Left ventricle myocardium inferior (tissue), 1 donor: ENCODE results near the gene PLTP. TPM values are rescaled to one million over a fixed set of nuclear protein-coding genes. Genes with fewer than 3 reads are reported as not detected.

Experiments used
- DNase-seq: peaks from one replicate; pipeline ENCODE4 v3.0.0-alpha.2; 2020
- H3K27ac ChIP-seq: fragments of 200-600 bp; replicated peaks from 2 replicates; pipeline ENCODE4 v1.8.0; 2021
- H3K27me3 ChIP-seq: fragments of 200-600 bp; 2 replicates; pipeline ENCODE4 v1.8.0; 2021; ENCODE audit warnings: low read depth
- H3K36me3 ChIP-seq: fragments of 200-600 bp; 2 replicates; pipeline ENCODE4 v1.8.0; 2021
- H3K4me1 ChIP-seq: fragments of 200-600 bp; 2 replicates; pipeline ENCODE4 v1.8.0; 2021
- H3K4me3 ChIP-seq: fragments of 200-600 bp; 2 replicates; pipeline ENCODE4 v1.8.0; 2021; ENCODE audit warnings: mild to moderate bottlenecking, moderate library complexity
- H3K9me3 ChIP-seq: fragments of 200-600 bp; replicated peaks from 2 replicates; pipeline ENCODE4 v1.8.0; 2021
- CTCF ChIP-seq: fragments of 200-600 bp; IDR thresholded peaks from 2 replicates; pipeline ENCODE4 v1.8.0; 2021; ENCODE audit warnings: antibody characterized with exemption, mild to moderate bottlenecking, borderline replicate concordance
- intact Hi-C: fragments of 100-400 bp; cut with micrococcal nuclease; formaldehyde crosslinking; loops from one replicate; pipeline ENCODE4 v1.11.0; 2022
- total RNA-seq: library from RNA; stranded (reverse); fragmentation: NEBNext Ultra II Directional; extraction: Animal tissue kit (Norgen Biotek cat#: 25700); gene quantifications from one replicate; pipeline ENCODE4 v1.2.1, GENCODE V29; 2021
- donor health status: DM: no; HTN: yes; CAD: no; lungs with severe emphysema.

Gene PLTP
- total RNA-seq, 1 donor from 2014 or later = 84.1 TPM

- DNase-seq = no peak
- TF ChIP-seq CTCF = no peak
- no peaks in the 10 kb centered on the region for H3K27me3 ChIP-seq
- no peak overlapping the region for H3K4me3 ChIP-seq
- H3K36me3 ChIP-seq = peaks cover 93% of the 10 kb centered on the region
- no peaks in the 10 kb centered on the region for H3K9me3 ChIP-seq
- peaks cover 3% of the 10 kb centered on the region for H3K4me1 ChIP-seq
- no peak overlapping the region for H3K27ac ChIP-seq
- intact Hi-C loops = no loop called here
Observed at GRCh38 chr20:45949542-45950329, 37.8 kb upstream of the PLTP start.

GRCh38 chr20:45948742-45949541 is 37.0 kb upstream of the PLTP start:
- intact Hi-C loops = no loop called here
- H3K36me3 ChIP-seq = peaks cover 100% of the 10 kb centered on the region
- no peaks in the 10 kb centered on the region for H3K27me3 ChIP-seq
- H3K4me1 ChIP-seq = peaks cover 3% of the 10 kb centered on the region
- no peak for DNase-seq
- TF ChIP-seq CTCF = no peak
- no peak overlapping the region for H3K27ac ChIP-seq
- no peak overlapping the region for H3K4me3 ChIP-seq
- H3K9me3 ChIP-seq = no peaks in the 10 kb centered on the region

GRCh38 chr20:45948261-45948733 is 36.3 kb upstream of the PLTP start:
- no peak for TF ChIP-seq CTCF
- DNase-seq = no peak
- intact Hi-C loops = no loop called here
- Histone ChIP-seq H3K4me3 (no peak overlapping the region), H3K9me3 (no peaks in the 10 kb centered on the region), H3K27me3 (no peaks in the 10 kb centered on the region), H3K36me3 (peaks cover 100% of the 10 kb centered on the region), H3K4me1 (peaks cover 3% of the 10 kb centered on the region), H3K27ac (no peak overlapping the region)

- no peaks in the 10 kb centered on the region for H3K9me3 ChIP-seq
- no peak overlapping the region for H3K27ac ChIP-seq
- H3K4me3 ChIP-seq = no peak overlapping the region
- H3K4me1 ChIP-seq = peaks cover 3% of the 10 kb centered on the region
- intact Hi-C loops = no loop called here
- H3K36me3 ChIP-seq = peaks cover 100% of the 10 kb centered on the region
- TF ChIP-seq CTCF = no peak
- H3K27me3 ChIP-seq = no peaks in the 10 kb centered on the region
- no peak for DNase-seq
Observed at GRCh38 chr20:45947110-45947866, 35.3 kb upstream of the PLTP start.

- H3K36me3 ChIP-seq = peaks cover 100% of the 10 kb centered on the region
- no peak for DNase-seq
- intact Hi-C loops = no loop called here
- H3K4me1 ChIP-seq = peaks cover 3% of the 10 kb centered on the region
- no peak for TF ChIP-seq CTCF
- H3K4me3 ChIP-seq = no peak overlapping the region
- no peaks in the 10 kb centered on the region for H3K9me3 ChIP-seq
- H3K27ac ChIP-seq = peak overlapping the region; percentile 21
- H3K27me3 ChIP-seq = no peaks in the 10 kb centered on the region
Observed at GRCh38 chr20:45946149-45946970, 34.4 kb upstream of the PLTP start.
